Upper lobe of left lung (tissue), 4 donors: ENCODE results near the gene PHKB.

Experiments used
- CTCF ChIP-seq, 6 experiments: fragments of 450-650 bp in 4 of 6; fragments of 200-600 bp in 2 of 6; sonication (generic) in 2 of 6; IDR thresholded peaks; one replicate each; pipeline ENCODE4 v1.5.1; 2016 to 2019; ENCODE audit warnings: antibody characterized with exemption in 6 of 6
- POLR2A ChIP-seq, 4 donors: fragments of 450-650 bp; IDR thresholded peaks; one replicate each; pipeline ENCODE4 v1.5.1; 2016 to 2017; ENCODE audit warnings: antibody characterized with exemption in 4 of 4, mild to moderate bottlenecking in 2 of 4
- POLR2AphosphoS5 ChIP-seq, 2 donors: sonication (generic); formaldehyde crosslinking; IDR thresholded peaks; one replicate each; pipeline ENCODE4 v1.5.1; 2017; ENCODE audit warnings: antibody characterized with exemption in 2 of 2

DNA sequence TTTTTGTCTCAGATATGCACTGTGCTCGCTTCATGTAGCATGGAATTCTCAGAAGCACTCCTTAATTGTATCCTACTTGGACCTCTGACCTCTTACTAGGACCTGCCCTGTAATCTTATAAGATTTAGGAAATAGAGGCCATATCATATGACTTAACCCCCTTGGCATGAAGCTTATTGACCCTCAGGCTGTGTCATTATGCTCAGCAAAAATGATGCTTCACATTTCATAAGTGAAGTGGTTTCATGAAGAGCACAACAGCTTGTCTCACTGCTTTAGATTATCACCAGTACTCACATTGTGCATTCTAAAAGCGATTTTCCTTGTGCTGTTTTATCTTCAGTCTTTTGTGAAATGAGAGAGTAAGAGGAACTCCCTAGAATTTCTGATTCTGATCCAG lies 6.4 kb downstream of the PHKB start:
- TF ChIP-seq CTCF (IDR thresholded peaks at IDR 0.05), result no peak
- no peak for TF ChIP-seq POLR2AphosphoS5 (IDR thresholded peaks at IDR 0.05)
- no peak for TF ChIP-seq POLR2A (IDR thresholded peaks at IDR 0.05)
